GM12878 (cell line): ENCODE results near the gene KCNQ1. TPM values are rescaled to one million over a fixed set of nuclear protein-coding genes. Genes with fewer than 3 reads are reported as not detected.

Experiments
- ATAC-seq: fragments of 200-7000 bp; cut with Tn5 transposase; 3 replicates; pipeline ENCODE4 v1.9.1; 2020; ENCODE audit warnings: mild to moderate bottlenecking, moderate library complexity
- BruUV-seq: library from RNA; stranded (reverse); fragments of 400-500 nt; replicated peaks from 2 replicates; lab custom pipeline; 2021; lab: Mats Ljungman, UMichigan
- CTCF ChIA-PET: fragments of 300-600 bp; sonication (Branson Sonifier 250); formaldehyde crosslinking; extraction: SDS; loops from one replicate; lab custom pipeline; 2021; ENCODE audit warnings: inconsistent platforms; lab: Yijun Ruan, JAX
- POLR2A ChIA-PET: fragments of 350-600 bp; formaldehyde crosslinking; extraction: SDS; loops from one replicate; lab custom pipeline; 2021; ENCODE audit warnings: inconsistent platforms; lab: Charles Lee
- RAD21 ChIA-PET: fragments of 300-600 bp; sonication (Branson Sonifier 250); formaldehyde crosslinking; loops from one replicate; lab custom pipeline; 2023; ENCODE audit warnings: antibody characterized with exemption; ENCODE audit not compliant: unreplicated experiment; lab: Charles Lee
- SMC1A ChIA-PET: fragments of 300-600 bp; sonication (Branson Sonifier 250); formaldehyde crosslinking; loops from one replicate; lab custom pipeline; 2023; ENCODE audit not compliant: unreplicated experiment, uncharacterized antibody; lab: Charles Lee
- DNase-seq: peaks from one replicate; pipeline ENCODE4 v3.0.0-alpha.2; 2011; ENCODE audit warnings: low read depth, low spot score
- FAIRE-seq: peaks from 3 replicates; lab custom pipeline; 2011; peaks lifted over from hg19 to GRCh38; lab: Jason Lieb, UNC
- H2AFZ ChIP-seq: 2 replicates; pipeline ENCODE4 v1.6.0; 2011; ENCODE audit warnings: low read depth, low read length, control low read depth; ENCODE audit not compliant: control insufficient read depth
- H3K27ac ChIP-seq: 2 replicates; pipeline ENCODE4 v1.5.1; 2011; ENCODE audit warnings: control low read depth; ENCODE audit not compliant: control insufficient read depth, insufficient read depth
- H3K27me3 ChIP-seq, 2 experiments: replicated peaks in 1 of 2; 2 replicates each; pipeline versions ENCODE4 v1.6.0 to v1.6.1; 2011; ENCODE audit warnings: low read length in 1 of 2; ENCODE audit not compliant: control insufficient read depth in 2 of 2, insufficient read depth in 2 of 2
- H3K36me3 ChIP-seq, 2 experiments: 2 replicates each; pipeline ENCODE4 v1.5.1; 2011; ENCODE audit warnings: low read length in 1 of 2; ENCODE audit not compliant: control insufficient read depth in 2 of 2, insufficient read depth in 2 of 2
- H3K4me1 ChIP-seq: 2 replicates; pipeline ENCODE4 v1.6.1; 2011; ENCODE audit warnings: mild to moderate bottlenecking, low read length, moderate library complexity, mixed read lengths; ENCODE audit not compliant: control insufficient read depth, insufficient read depth
- H3K4me2 ChIP-seq: 2 replicates; pipeline ENCODE4 v1.6.0; 2011; ENCODE audit warnings: control low read depth; ENCODE audit not compliant: control insufficient read depth, insufficient read depth
- H3K4me3 ChIP-seq: fragments of 200-600 bp; sonication (generic); 2 replicates; pipeline ENCODE4 v1.5.1; 2016
- H3K79me2 ChIP-seq: 2 replicates; pipeline ENCODE4 v1.6.0; 2011; ENCODE audit warnings: low read length; ENCODE audit not compliant: control insufficient read depth, insufficient read depth
- H3K9ac ChIP-seq: 2 replicates; pipeline ENCODE4 v1.8.0; 2011; ENCODE audit warnings: low read length, control low read depth, mixed read lengths; ENCODE audit not compliant: control insufficient read depth, insufficient read depth
- H3K9me3 ChIP-seq: replicated peaks from 3 replicates; pipeline ENCODE4 v1.5.1; 2011; ENCODE audit warnings: mild to moderate bottlenecking, low read length; ENCODE audit not compliant: control insufficient read depth, insufficient read depth
- H4K20me1 ChIP-seq: 2 replicates; pipeline ENCODE4 v1.6.0; 2011; ENCODE audit not compliant: control insufficient read depth, insufficient read depth
- ATF7 ChIP-seq: fragments of 450-650 bp; IDR thresholded peaks from 2 replicates; pipeline ENCODE4 v1.6.1; 2016; ENCODE audit warnings: low read depth, mild to moderate bottlenecking
- HCFC1 ChIP-seq: fragments of 150-350 bp; IDR thresholded peaks from 2 replicates; pipeline ENCODE4 v1.6.1; 2014; ENCODE audit warnings: low read length
- NBN ChIP-seq: fragments of 450-650 bp; IDR thresholded peaks from 2 replicates; pipeline ENCODE4 v1.6.1; 2016
- RFX5 ChIP-seq: IDR thresholded peaks from 2 replicates; pipeline ENCODE4 v1.6.1; 2011; ENCODE audit warnings: low read depth, low read length, improper control_type of control experiment
- whole genome bisulfite sequencing: methylation state at CpG from one replicate; pipeline ENCODE4 v1.1.6; 2016; ENCODE audit warnings: low lambda C conversion rate; ENCODE audit not compliant: insufficient replicate concordance, insufficient coverage; ENCODE audit errors: missing lambda C conversion rate; 5-methylcytosine and 5-hydroxymethylcytosine counted together
- in situ Hi-C: fragments of 300-500 bp; cut with MboI; formaldehyde crosslinking; loops from 9 replicates; pipeline ENCODE4 v1.14.3; 2018; ENCODE audit warnings: mixed read lengths
- intact Hi-C: fragments of 100-400 bp; cut with micrococcal nuclease; formaldehyde crosslinking; loops from one replicate; pipeline ENCODE4 v1.14.2; 2022; ENCODE audit not compliant: unreplicated experiment
- polyA plus RNA-seq, 11 experiments: library from polyadenylated mRNA; depleted of rRNA in 4 of 11; unstranded in 6 of 11; stranded (reverse) in 5 of 11; fragments of >200 nt; fragmentation: Nextera tagmentation in 4 of 11; fragmentation: Illumina TruSeq in 1 of 11; extraction: Ambion mirVana in 4 of 11; extraction: Trizol in 1 of 11; gene quantifications; 1 replicate in 1 of 11; 2 replicates in 10 of 11; pipeline versions ENCODE4 v1.2.1 to v1.2.3, GENCODE V29; 2011 to 2016; ENCODE audit warnings: inconsistent platforms in 2 of 11, missing spikeins in 2 of 11, low read depth in 1 of 11
- total RNA-seq, 4 experiments: library from RNA; depleted of rRNA in 3 of 4; stranded (reverse); fragments of >200 nt in 3 of 4; fragmentation: Illumina TruSeq in 1 of 4; extraction: Trizol in 1 of 4; gene quantifications; 2 replicates each; pipeline versions ENCODE4 v1.2.1 to v1.2.3, GENCODE V29; 2013 to 2021
- TF ChIP-seq, protein P1 (sequence below): IDR thresholded peaks from 2 replicates; pipeline ENCODE4 v1.6.1; 2012; ENCODE audit warnings: low read depth, low read length, improper control_type of control experiment
- TF ChIP-seq, protein P2 (sequence below): fragments of 450-650 bp; IDR thresholded peaks from 2 replicates; pipeline ENCODE4 v1.6.1; 2017; ENCODE audit warnings: mild to moderate bottlenecking, low read depth, inconsistent platforms; ENCODE audit not compliant: poor library complexity, severe bottlenecking

KCNQ1 gene
- total and polyA plus RNA-seq, 10 of the 15 experiments (the other 5 are each of a cell fraction or from before 2014, with no cell fraction given): 0.03 to 0.15 (median 0.12) TPM; not detected in 7

DNA sequence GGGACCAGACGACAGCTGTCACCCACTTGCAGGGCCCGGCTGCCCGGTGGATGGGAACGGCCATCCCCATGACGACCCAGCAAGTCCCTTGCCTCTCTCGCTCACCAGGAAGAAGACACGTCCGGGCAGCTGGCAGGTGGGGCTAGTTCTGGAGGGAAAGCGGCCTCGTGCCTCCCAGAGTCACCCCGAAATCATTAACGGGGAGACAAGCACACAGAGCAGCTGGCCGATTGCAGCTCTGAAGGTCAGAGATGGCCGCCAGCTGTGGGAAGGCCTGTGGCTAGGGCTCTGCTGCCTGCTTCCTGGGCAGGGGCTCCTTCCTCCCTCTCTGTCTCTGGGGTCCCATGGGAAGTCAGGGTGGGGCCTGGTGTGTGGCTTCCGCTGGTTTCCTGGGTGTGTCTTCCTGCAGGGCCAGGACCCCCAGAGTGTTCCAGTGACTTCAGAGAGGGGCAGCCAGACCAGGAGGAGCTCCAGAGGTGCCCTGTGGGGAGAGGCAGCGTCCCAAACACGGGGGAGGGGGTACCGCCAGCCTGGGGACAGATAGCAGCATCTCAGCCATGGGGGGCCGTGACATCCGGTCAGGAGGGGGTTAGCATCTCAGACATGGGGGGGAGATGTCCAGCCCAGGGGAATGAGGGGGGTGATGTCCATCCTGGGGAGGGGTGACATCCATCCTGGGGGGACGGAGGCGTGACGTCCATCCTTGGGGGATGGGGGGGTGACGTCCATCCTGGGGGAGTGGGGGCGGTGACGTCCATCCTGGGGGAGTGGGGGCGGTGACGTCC lies 114.9 kb downstream of the KCNQ1 start (continued):
- TF ChIP-seq NBN (no peak), RFX5 (no peak)
- TF ChIP-seq, all 136 proteins: peak for 0

DNA sequence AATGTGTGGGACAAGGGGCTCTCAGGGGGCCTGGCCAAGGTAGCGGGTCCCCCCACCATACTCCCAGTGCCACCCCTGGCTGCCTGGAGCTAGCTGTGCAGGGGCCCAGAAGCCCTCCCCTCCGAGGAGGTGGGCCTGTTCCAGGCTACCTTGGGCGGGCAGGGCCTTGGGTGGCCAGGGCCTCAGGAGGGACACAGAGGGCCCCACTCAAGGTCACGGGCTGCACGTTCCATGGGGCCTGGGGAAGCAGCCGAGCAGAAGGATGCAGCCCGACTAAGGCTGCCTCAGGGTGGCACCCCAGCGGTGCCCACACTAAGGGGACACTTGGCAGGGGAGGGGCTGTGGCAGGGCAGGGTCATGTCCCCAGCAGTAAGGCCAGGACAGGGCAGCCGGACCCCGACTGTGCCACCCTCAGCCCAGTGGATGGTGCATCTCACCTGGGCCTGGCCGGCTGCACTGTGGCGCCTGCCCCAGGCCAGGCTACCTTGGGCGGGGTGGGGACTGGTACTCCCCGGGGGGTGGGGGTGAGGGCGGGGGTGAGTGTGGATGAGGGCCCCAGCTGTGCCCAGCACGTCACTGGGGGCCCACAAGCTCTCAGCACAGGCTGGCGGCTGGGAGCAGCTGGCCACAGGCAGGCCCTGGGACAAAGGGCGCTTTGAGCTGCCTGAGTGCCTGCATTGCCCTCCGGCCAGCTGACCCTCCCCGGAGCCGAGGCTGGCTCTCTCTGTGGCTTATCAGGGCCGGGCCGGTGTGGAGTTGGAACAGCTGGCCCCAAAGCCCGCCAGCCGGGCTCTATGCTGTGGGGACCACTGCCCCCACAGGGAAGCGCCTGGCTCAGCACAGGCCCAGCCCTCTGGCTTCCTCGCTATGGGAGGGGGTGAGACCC lies 117.1 kb downstream of the KCNQ1 start:
- intact Hi-C loops: no loop called here
- in situ Hi-C loops: no loop called here
- POLR2A ChIA-PET: no interaction called here

More for the DNA sequence above, 117.1 kb downstream of the KCNQ1 start:
- H3K27me3 ChIP-seq: no peaks in the 10 kb centered on the region; a peak in 1 of 4 replicates
- H3K4me1 ChIP-seq: no peaks in the 10 kb centered on the region
- no peaks in the 10 kb centered on the region for H3K79me2 ChIP-seq
- H3K27ac ChIP-seq: no peak overlapping the region
- RAD21 ChIA-PET: no interaction called here
- SMC1A ChIA-PET: no interaction called here
- H3K36me3 ChIP-seq: no peaks in the 10 kb centered on the region
- H3K9ac ChIP-seq: no peak overlapping the region
- no peaks in the 10 kb centered on the region for H4K20me1 ChIP-seq
- no peak for ATAC-seq
- CTCF ChIA-PET: no interaction called here
- BruUV-seq: no TSS peak
- H3K4me3 ChIP-seq: no peak overlapping the region
- no peak overlapping the region for H2AFZ ChIP-seq
- DNase-seq: no peak
- H3K4me2 ChIP-seq: no peak overlapping the region
- WGBS: 47% methylated on average over 25 of the region's 27 CpGs
- FAIRE-seq: no peak
- TF ChIP-seq, protein P1, sequence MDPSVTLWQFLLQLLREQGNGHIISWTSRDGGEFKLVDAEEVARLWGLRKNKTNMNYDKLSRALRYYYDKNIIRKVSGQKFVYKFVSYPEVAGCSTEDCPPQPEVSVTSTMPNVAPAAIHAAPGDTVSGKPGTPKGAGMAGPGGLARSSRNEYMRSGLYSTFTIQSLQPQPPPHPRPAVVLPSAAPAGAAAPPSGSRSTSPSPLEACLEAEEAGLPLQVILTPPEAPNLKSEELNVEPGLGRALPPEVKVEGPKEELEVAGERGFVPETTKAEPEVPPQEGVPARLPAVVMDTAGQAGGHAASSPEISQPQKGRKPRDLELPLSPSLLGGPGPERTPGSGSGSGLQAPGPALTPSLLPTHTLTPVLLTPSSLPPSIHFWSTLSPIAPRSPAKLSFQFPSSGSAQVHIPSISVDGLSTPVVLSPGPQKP: no peak
- TF ChIP-seq HCFC1 (no peak), ATF7 (no peak)
- TF ChIP-seq, protein P2, sequence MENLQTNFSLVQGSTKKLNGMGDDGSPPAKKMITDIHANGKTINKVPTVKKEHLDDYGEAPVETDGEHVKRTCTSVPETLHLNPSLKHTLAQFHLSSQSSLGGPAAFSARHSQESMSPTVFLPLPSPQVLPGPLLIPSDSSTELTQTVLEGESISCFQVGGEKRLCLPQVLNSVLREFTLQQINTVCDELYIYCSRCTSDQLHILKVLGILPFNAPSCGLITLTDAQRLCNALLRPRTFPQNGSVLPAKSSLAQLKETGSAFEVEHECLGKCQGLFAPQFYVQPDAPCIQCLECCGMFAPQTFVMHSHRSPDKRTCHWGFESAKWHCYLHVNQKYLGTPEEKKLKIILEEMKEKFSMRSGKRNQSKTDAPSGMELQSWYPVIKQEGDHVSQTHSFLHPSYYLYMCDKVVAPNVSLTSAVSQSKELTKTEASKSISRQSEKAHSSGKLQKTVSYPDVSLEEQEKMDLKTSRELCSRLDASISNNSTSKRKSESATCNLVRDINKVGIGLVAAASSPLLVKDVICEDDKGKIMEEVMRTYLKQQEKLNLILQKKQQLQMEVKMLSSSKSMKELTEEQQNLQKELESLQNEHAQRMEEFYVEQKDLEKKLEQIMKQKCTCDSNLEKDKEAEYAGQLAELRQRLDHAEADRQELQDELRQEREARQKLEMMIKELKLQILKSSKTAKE: no peak
- no peaks in the 10 kb centered on the region for H3K9me3 ChIP-seq
